HepG2 (cell line): ENCODE measurements around the gene MRPL51. TPM values are rescaled to one million over a fixed set of nuclear protein-coding genes. Genes with fewer than 3 reads are reported as not detected.

Experiments used
- BRCA1 ChIP-seq: sonication (generic); formaldehyde crosslinking; IDR thresholded peaks from 2 replicates; pipeline ENCODE4 v1.4.0; 2020; ENCODE audit warnings: missing genetic modification reagents
- GATA4 ChIP-seq: sonication (generic); IDR thresholded peaks from 2 replicates; pipeline ENCODE4 v1.6.1; 2016; ENCODE audit warnings: antibody characterized with exemption, low read depth, borderline replicate concordance
- MATR3 ChIP-seq: sonication (generic); formaldehyde crosslinking; IDR thresholded peaks from 2 replicates; pipeline ENCODE4 v1.4.0; 2020; ENCODE audit warnings: missing genetic modification reagents
- PCBP2 ChIP-seq: fragments of 200-400 bp; formaldehyde crosslinking; optimal IDR thresholded peaks from 2 replicates; pipeline ENCODE3; 2018; ENCODE audit warnings: low read length, low read depth; ENCODE audit not compliant: poor library complexity, severe bottlenecking
- SALL2 ChIP-seq: sonication (generic); formaldehyde crosslinking; IDR thresholded peaks from 2 replicates; pipeline ENCODE4 v1.8.1; 2023; ENCODE audit warnings: mild to moderate bottlenecking, missing genetic modification reagents, inconsistent platforms
- SKI ChIP-seq: fragments of 450-650 bp; IDR thresholded peaks from one replicate; pipeline ENCODE4 v1.6.1; 2018; ENCODE audit warnings: mild to moderate bottlenecking; ENCODE audit not compliant: partially characterized antibody
- SNAPC4 ChIP-seq: sonication (generic); formaldehyde crosslinking; IDR thresholded peaks from 2 replicates; pipeline ENCODE4 v1.4.0; 2020; ENCODE audit warnings: mild to moderate bottlenecking, missing genetic modification reagents
- THRA ChIP-seq: sonication (generic); formaldehyde crosslinking; IDR thresholded peaks from 2 replicates; pipeline ENCODE4 v1.4.0; 2020; ENCODE audit warnings: missing genetic modification reagents, borderline replicate concordance
- ZBTB37 ChIP-seq: sonication (generic); formaldehyde crosslinking; IDR thresholded peaks from 2 replicates; pipeline ENCODE4 v1.4.0; 2020; ENCODE audit warnings: mild to moderate bottlenecking, missing genetic modification reagents
- ZEB1 ChIP-seq: IDR thresholded peaks from 2 replicates; pipeline ENCODE4 v1.6.1; 2012; ENCODE audit warnings: mild to moderate bottlenecking, low read depth, inconsistent platforms; ENCODE audit not compliant: insufficient replicate concordance
- ZNF556 ChIP-seq: sonication (generic); formaldehyde crosslinking; IDR thresholded peaks from 2 replicates; pipeline ENCODE4 v1.4.0; 2020; ENCODE audit warnings: mild to moderate bottlenecking, missing genetic modification reagents, borderline replicate concordance
- ZNF772 ChIP-seq: sonication (generic); formaldehyde crosslinking; IDR thresholded peaks from 2 replicates; pipeline ENCODE4 v1.5.0; 2020; ENCODE audit warnings: mild to moderate bottlenecking, missing genetic modification reagents
- ZNF784 ChIP-seq: sonication (generic); formaldehyde crosslinking; IDR thresholded peaks from 2 replicates; pipeline ENCODE4 v1.5.1; 2020; ENCODE audit warnings: missing genetic modification reagents, mild to moderate bottlenecking, borderline replicate concordance
- ZSCAN21 ChIP-seq: sonication (generic); formaldehyde crosslinking; IDR thresholded peaks from 2 replicates; pipeline ENCODE4 v1.8.0; 2022; ENCODE audit warnings: mild to moderate bottlenecking, missing genetic modification reagents, moderate library complexity, borderline replicate concordance
- ZSCAN30 ChIP-seq: sonication (generic); formaldehyde crosslinking; IDR thresholded peaks from 2 replicates; pipeline ENCODE4 v1.5.0; 2020; ENCODE audit warnings: mild to moderate bottlenecking, missing genetic modification reagents
- ZSCAN9 ChIP-seq: IDR thresholded peaks from 2 replicates; pipeline ENCODE4 v1.6.1; 2016; ENCODE audit warnings: borderline replicate concordance
- polyA plus RNA-seq, 8 experiments: library from polyadenylated mRNA; depleted of rRNA in 3 of 8; stranded (reverse) in 7 of 8; unstranded in 1 of 8; fragments of >200 nt; fragmentation: Illumina TruSeq in 4 of 8; extraction: Trizol in 4 of 8; gene quantifications; 2 replicates each; pipeline versions ENCODE4 v1.2.1 to v1.2.3, GENCODE V29; 2011 to 2016; ENCODE audit warnings: low read depth in 4 of 8, missing spikeins in 1 of 8, mixed read lengths in 1 of 8; ENCODE audit not compliant: insufficient read depth in 1 of 8
- total RNA-seq, 5 experiments: library from RNA; depleted of rRNA; stranded (reverse); fragments of >200 nt; fragmentation: Illumina TruSeq; extraction: Trizol; gene quantifications; 2 replicates each; pipeline ENCODE4 v1.2.3, GENCODE V29; 2016; ENCODE audit warnings: low read depth in 1 of 5
- TF ChIP-seq, protein P1 (sequence below): sonication (generic); formaldehyde crosslinking; IDR thresholded peaks from 2 replicates; pipeline ENCODE4 v1.4.0; 2020; ENCODE audit warnings: missing genetic modification reagents, low read depth, mild to moderate bottlenecking, borderline replicate concordance
- TF ChIP-seq, protein P2 (sequence below): sonication (generic); formaldehyde crosslinking; IDR thresholded peaks from 2 replicates; pipeline ENCODE4 v1.5.0; 2020; ENCODE audit warnings: missing genetic modification reagents

MRPL51 gene
- total and polyA plus RNA-seq, 2 of the 13 experiments (the other 11 are each of a cell fraction or from before 2014, with no cell fraction given): 64.8 to 278 TPM

DNA sequence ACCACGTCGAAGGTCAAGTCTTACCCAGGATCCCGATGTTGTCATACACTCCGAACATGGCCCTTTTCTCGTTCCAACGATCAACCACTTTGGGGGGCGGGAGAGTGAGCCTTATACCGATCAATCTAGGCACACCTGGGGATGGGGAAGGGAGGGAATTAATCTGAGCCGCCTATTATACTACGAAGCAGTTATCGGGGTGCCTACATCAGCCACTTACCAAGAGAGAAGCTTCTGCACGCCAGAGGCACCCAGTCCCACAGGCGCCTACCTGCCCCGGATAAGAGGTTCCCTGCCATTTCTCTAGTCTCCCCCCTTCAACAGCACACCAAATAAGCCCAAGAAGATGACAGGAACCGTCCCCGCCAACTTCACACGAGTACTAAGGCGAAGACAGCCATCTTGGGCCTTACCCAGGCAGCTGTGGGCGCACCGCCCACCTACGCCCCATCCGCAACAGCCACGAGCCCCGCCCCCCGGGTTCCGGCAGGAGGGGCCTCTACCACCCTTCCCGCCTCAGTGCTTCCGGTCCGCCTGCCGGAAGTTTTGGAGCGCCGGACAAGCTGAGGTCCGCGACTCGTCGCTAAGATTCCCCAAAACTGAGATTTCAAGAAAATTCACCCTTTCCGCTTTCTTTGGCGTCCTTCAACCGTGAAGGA lies at the start of gene MRPL51 (continued):
- TF ChIP-seq SNAPC4 (CRISPR knock-in tag): no peak
- TF ChIP-seq ZNF556 (CRISPR knock-in tag): no peak
- peak; percentile 50; the same call in 1 of the 2 replicates for TF ChIP-seq GATA4
- TF ChIP-seq, protein P1, sequence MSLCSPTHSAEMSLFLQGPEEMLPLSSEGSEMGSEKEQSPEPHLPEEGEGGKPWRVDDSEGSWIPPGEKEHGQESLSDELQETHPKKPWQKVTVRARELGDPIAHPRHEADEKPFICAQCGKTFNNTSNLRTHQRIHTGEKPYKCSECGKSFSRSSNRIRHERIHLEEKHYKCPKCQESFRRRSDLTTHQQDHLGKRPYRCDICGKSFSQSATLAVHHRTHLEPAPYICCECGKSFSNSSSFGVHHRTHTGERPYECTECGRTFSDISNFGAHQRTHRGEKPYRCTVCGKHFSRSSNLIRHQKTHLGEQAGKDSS (CRISPR knock-in tag): no peak
- no peak for TF ChIP-seq ZSCAN9 (CRISPR knock-in tag)
- no peak for TF ChIP-seq ZBTB37 (CRISPR knock-in tag)
- TF ChIP-seq PCBP2: no peak
- 0 out of 2 replicates have a peak, but pooled peaks have one; percentile 15 for TF ChIP-seq THRA (CRISPR knock-in tag)
- TF ChIP-seq SALL2: no peak; the same call in 1 of the 2 replicates
- TF ChIP-seq SKI: no peak
- no peak for TF ChIP-seq ZSCAN30 (CRISPR knock-in tag)
- TF ChIP-seq BRCA1 (CRISPR knock-in tag): no peak
- peak; percentile 76; the same call in 1 of the 2 replicates for TF ChIP-seq ZNF772 (CRISPR knock-in tag)
- TF ChIP-seq, protein P2, sequence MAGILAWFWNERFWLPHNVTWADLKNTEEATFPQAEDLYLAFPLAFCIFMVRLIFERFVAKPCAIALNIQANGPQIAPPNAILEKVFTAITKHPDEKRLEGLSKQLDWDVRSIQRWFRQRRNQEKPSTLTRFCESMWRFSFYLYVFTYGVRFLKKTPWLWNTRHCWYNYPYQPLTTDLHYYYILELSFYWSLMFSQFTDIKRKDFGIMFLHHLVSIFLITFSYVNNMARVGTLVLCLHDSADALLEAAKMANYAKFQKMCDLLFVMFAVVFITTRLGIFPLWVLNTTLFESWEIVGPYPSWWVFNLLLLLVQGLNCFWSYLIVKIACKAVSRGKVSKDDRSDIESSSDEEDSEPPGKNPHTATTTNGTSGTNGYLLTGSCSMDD (CRISPR knock-in tag): no peak
- TF ChIP-seq ZEB1: no peak
- no peak for TF ChIP-seq ZSCAN21 (CRISPR knock-in tag)
- TF ChIP-seq ZNF784: 0 out of 2 replicates have a peak, but pooled peaks have one; percentile 10
- no peak for TF ChIP-seq MATR3 (CRISPR knock-in tag)
